Cardiac fibroblast (primary cell): ENCODE data around the gene NPEPL1.

Experiments used
- DNase-seq, 2 donors: peaks; one replicate each; pipeline versions ENCODE4 v3.0.0 to v3.0.0-alpha.2; 2010; ENCODE audit warnings: low read depth in 2 of 2
- H3K4me3 ChIP-seq, 2 donors: replicated peaks in 1 of 2; 1 replicate in 1 of 2; 2 replicates in 1 of 2; pipeline ENCODE4 v1.5.1; 2011; ENCODE audit warnings: low read depth in 2 of 2, low read length in 2 of 2, mild to moderate bottlenecking in 2 of 2, moderate library complexity in 1 of 2
- CTCF ChIP-seq: IDR thresholded peaks from one replicate; pipeline ENCODE4 v1.5.1; 2011; ENCODE audit warnings: low read depth, mild to moderate bottlenecking, low read length, inconsistent platforms

Gene NPEPL1

GRCh38 chr20:58670659-58671058 lies 21.9 kb upstream of the NPEPL1 start:
- DNase-seq, result no peak
- H3K4me3 ChIP-seq, result no peak overlapping the region
- TF ChIP-seq CTCF, result no peak

GRCh38 chr20:58673119-58673518 lies 19.5 kb upstream of the NPEPL1 start:
- H3K4me3 ChIP-seq, result no peak overlapping the region
- no peak for DNase-seq
- TF ChIP-seq CTCF, result no peak

- DNase-seq, result no peak
- no peak for TF ChIP-seq CTCF
- no peak overlapping the region for H3K4me3 ChIP-seq
These were observed 17.4 kb upstream of the NPEPL1 start for GRCh38 chr20:58675146-58675584.

- DNase-seq, result no peak
- TF ChIP-seq CTCF, result no peak
- H3K4me3 ChIP-seq, result no peak overlapping the region
These were observed 17.0 kb upstream of the NPEPL1 start for GRCh38 chr20:58675641-58676040.

GRCh38 chr20:58676161-58676560 lies 16.4 kb upstream of the NPEPL1 start:
- DNase-seq, result no peak
- TF ChIP-seq CTCF, result no peak
- H3K4me3 ChIP-seq, result no peak overlapping the region

GRCh38 chr20:58677079-58677604 lies 15.5 kb upstream of the NPEPL1 start:
- DNase-seq, result no peak
- no peak for TF ChIP-seq CTCF
- no peak overlapping the region for H3K4me3 ChIP-seq

GRCh38 chr20:58677808-58678207 lies 14.8 kb upstream of the NPEPL1 start:
- TF ChIP-seq CTCF, result no peak
- H3K4me3 ChIP-seq, result no peak overlapping the region
- no peak for DNase-seq
